Chondrocyte (in vitro differentiated cells): ENCODE measurements around the gene PSMD14. TPM values are rescaled to one million over a fixed set of nuclear protein-coding genes. Genes with fewer than 3 reads are reported as not detected.
"Not testable (repeated sequence)": the region's sequence is repeated elsewhere in the genome, so short reads cannot be mapped to it uniquely, and the experiment has no call there.

Experiments used
- DNase-seq: peaks from one replicate; pipeline ENCODE4 v3.0.0; 2021; ENCODE audit warnings: mixed read lengths, low spot score
- H3K27ac Mint-ChIP-seq: one replicate; pipeline ENCODE4 v1.8.0; 2021; ENCODE audit warnings: mild to moderate bottlenecking, moderate library complexity, mixed read lengths; ENCODE audit not compliant: unreplicated experiment
- H3K27me3 Mint-ChIP-seq: 2 replicates; pipeline ENCODE4 v1.8.0; 2021; ENCODE audit warnings: low read depth, mixed read lengths
- H3K36me3 Mint-ChIP-seq: 2 replicates; pipeline ENCODE4 v1.8.0; 2021; ENCODE audit warnings: low read depth, mixed read lengths
- H3K4me1 Mint-ChIP-seq: 2 replicates; pipeline ENCODE4 v1.8.0; 2021; ENCODE audit warnings: low read depth, mild to moderate bottlenecking, mixed read lengths
- H3K4me3 Mint-ChIP-seq: one replicate; pipeline ENCODE4 v1.8.0; 2021; ENCODE audit warnings: mild to moderate bottlenecking, moderate library complexity, mixed read lengths; ENCODE audit not compliant: unreplicated experiment
- H3K9me3 Mint-ChIP-seq: 2 replicates; pipeline ENCODE4 v1.8.0; 2021; ENCODE audit warnings: low read depth, mixed read lengths
- CTCF ChIP-seq: fragments of 200-600 bp; sonication (generic); IDR thresholded peaks from 2 replicates; pipeline ENCODE4 v1.5.0; 2021; ENCODE audit warnings: antibody characterized with exemption, mild to moderate bottlenecking, moderate library complexity
- long read RNA-seq: library from polyadenylated mRNA; stranded (forward); transcript quantifications from one replicate; pipeline ENCODE4 v2.0.0, GENCODE V29; 2021
- total RNA-seq: library from RNA; stranded (reverse); gene quantifications from 3 replicates; pipeline ENCODE4 v1.2.1, GENCODE V29; 2021

Gene PSMD14
- 48.5 to 62.5 TPM (median 48.9 TPM) in 3 replicates for total RNA-seq
- long read RNA-seq, transcript PSMD14-201 (12 exons, 1,954 nt), result major isoform, 96 of 104 reads
- long read RNA-seq, partial matches to known transcripts, result 6 of 104 reads
- long read RNA-seq, other reads (novel, unspliced or antisense), result 2 of 104 reads

GRCh38 chr2:161308178-161308955 lies at the start of gene PSMD14:
TSS of gene PSMD14 (plus strand) at chr2:161308425. CDS start at chr2:161318826, 10,401 bp downstream.
- H3K36me3 Mint-ChIP-seq, result no peaks in the 10 kb centered on the region
- no peak for TF ChIP-seq CTCF
- peak within 1 kb of the TSS; percentile 91 for H3K4me3 Mint-ChIP-seq
- peak within 1 kb of the TSS; percentile 99 for H3K27ac Mint-ChIP-seq
- H3K4me1 Mint-ChIP-seq, result peaks cover 35% of the 10 kb centered on the region
- DNase-seq, result peak; percentile 97
- H3K9me3 Mint-ChIP-seq, result peaks cover 11% of the 10 kb centered on the region
- no peaks in the 10 kb centered on the region for H3K27me3 Mint-ChIP-seq

GRCh38 chr2:161265874-161266273 lies 42.4 kb upstream of the PSMD14 start:
- no peaks in the 10 kb centered on the region for H3K36me3 Mint-ChIP-seq
- no peak for TF ChIP-seq CTCF
- no peak overlapping the region for H3K4me3 Mint-ChIP-seq
- H3K27ac Mint-ChIP-seq, result no peak overlapping the region
- H3K4me1 Mint-ChIP-seq, result no peaks in the 10 kb centered on the region
- H3K9me3 Mint-ChIP-seq, result no peaks in the 10 kb centered on the region
- peaks cover 2% of the 10 kb centered on the region for H3K27me3 Mint-ChIP-seq
- DNase-seq, result no peak

GRCh38 chr2:161269111-161269510 lies 39.1 kb upstream of the PSMD14 start:
- Mint-ChIP-seq H3K9me3 (no peaks in the 10 kb centered on the region), H3K4me3 (no peak overlapping the region), H3K27ac (no peak overlapping the region), H3K27me3 (peaks cover 2% of the 10 kb centered on the region), H3K4me1 (no peaks in the 10 kb centered on the region), H3K36me3 (no peaks in the 10 kb centered on the region)
- TF ChIP-seq CTCF, result no peak
- no peak for DNase-seq

GRCh38 chr2:161273038-161273760 lies 35.0 kb upstream of the PSMD14 start:
- no peaks in the 10 kb centered on the region for H3K27me3 Mint-ChIP-seq
- H3K27ac Mint-ChIP-seq, result no peak overlapping the region
- TF ChIP-seq CTCF, result peak; percentile 93
- no peak overlapping the region for H3K4me3 Mint-ChIP-seq
- H3K36me3 Mint-ChIP-seq, result no peaks in the 10 kb centered on the region
- no peaks in the 10 kb centered on the region for H3K9me3 Mint-ChIP-seq
- H3K4me1 Mint-ChIP-seq, result no peaks in the 10 kb centered on the region
- no peak for DNase-seq

GRCh38 chr2:161278564-161279229 lies 29.5 kb upstream of the PSMD14 start:
- not testable (repeated sequence) for H3K4me1 Mint-ChIP-seq, H3K36me3 Mint-ChIP-seq, DNase-seq, H3K27ac Mint-ChIP-seq, H3K27me3 Mint-ChIP-seq, H3K4me3 Mint-ChIP-seq, H3K9me3 Mint-ChIP-seq

- H3K27me3 Mint-ChIP-seq, H3K27ac Mint-ChIP-seq, DNase-seq, H3K9me3 Mint-ChIP-seq, H3K36me3 Mint-ChIP-seq, H3K4me3 Mint-ChIP-seq, H3K4me1 Mint-ChIP-seq: not testable (repeated sequence)
Observed at GRCh38 chr2:161279230-161279815, 28.9 kb upstream of the PSMD14 start.
